Stimulated activated CD8-positive, alpha-beta memory T cell treated with anti-CD3 and anti-CD28 coated beads, Interleukin-15, amount 100 ng/mL, for 1 hour (primary cell): ENCODE data around the gene RAB8B.

ENCODE experiments used
- DNase-seq: peaks from one replicate; pipeline ENCODE4 v3.0.0-alpha.2; 2020; ENCODE audit warnings: low read depth

Gene RAB8B

DNA sequence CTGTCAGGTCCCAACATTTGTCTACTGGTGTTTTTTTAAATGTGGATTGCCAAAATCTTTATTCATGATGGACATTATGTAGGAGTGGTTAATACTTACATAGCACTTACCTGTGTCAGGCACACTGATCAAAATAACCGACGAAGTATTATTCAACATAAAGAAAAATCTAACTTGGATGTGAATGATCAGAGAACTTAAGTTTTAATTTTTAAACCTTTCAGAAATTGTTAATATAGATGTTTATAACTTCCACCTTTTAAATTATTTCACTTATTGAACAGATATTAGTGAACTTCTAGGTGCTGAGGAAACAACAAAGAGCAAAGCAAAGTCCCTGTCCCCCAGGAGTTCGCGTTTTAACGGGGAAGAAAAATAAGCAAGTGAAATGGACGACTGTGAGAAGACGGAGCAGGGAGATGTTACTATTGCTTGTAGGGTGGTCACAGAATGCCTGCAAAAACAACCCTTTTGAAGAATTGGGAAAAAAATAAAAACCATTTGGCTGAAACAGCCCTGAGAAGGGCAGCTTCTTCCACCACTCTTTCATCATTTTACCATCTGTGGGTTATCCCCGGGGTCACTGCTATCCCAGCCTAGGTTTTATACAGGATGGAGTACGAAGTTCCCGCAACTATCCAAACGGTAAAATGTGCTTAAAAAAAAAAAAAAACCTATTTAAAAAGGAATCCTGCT, 87.1 kb downstream of the RAB8B start:
- no peak for DNase-seq

DNA sequence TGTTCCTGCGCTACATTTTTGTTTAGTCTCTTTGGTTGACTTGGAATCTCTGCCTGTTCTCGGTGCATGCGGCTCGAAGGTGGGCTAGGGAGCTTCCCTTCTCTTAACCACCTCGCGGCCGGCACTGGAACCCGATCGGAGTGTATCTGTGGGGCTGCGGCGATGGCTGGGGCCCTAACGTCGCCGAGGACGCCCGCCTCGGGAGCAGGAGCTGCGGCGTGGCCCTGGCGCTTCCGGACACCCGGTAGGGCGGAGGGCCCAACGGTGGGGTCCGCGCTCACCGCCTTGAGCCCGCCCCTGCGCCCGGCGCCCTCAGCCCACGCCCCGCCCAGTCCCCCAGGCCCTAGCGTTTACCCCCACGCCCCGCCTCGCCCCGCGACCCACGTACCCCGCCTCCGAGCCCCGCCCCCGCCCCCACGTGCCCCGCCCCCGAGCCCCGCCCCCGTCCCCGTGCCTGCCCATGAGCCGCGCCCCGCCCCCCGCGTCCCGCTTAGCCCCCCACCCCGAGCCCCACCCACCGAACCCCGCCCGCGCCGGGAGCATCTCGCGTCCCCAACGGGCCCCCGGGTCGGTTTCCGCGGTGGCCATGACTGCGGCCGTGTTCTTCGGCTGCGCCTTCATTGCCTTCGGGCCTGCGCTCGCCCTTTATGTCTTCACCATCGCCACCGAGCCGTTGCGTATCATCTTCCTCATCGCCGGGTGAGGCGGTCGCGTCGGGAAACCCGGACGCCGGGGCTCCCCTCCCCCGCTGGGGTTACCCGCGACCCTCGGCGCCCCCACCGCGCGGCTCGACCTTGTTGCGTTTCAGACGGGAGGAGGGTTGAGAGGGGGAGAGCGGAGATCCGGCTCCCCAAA, 87.9 kb downstream of the RAB8B start, which contains the start of gene APH1B:
APH1B (plus strand) TSS at position 568 of the 855 bp plus-strand sequence; CDS start at position 587, 19 bp downstream.
- peak; percentile 57 for DNase-seq

DNA sequence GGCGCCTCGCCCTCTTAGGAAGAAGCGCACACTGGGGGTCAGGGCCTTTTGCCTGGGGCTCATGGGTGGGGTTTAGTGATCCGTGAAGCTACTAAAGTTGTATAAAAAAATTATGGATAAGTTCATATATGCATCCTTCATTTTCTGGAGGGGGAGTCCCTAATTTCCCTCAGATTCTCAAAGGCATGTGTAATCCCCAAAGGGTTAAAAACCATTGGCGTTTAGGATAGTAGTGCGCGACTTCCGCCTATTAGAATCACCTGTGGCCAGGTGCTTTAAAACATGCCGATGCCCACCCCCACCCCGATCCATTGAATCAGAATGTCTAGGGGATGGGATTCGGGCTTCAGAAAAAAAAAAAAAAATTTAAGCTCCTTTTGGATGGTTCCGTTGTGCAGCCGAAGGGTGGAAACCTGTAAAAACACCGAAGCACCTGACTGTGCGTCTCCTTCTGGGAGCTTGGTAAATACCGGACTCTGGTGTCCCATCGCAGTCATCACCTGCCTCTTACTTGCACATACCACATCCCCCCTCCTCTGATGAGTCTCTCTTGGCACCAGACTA, 88.6 kb downstream of the RAB8B start:
- DNase-seq, result no peak

DNA sequence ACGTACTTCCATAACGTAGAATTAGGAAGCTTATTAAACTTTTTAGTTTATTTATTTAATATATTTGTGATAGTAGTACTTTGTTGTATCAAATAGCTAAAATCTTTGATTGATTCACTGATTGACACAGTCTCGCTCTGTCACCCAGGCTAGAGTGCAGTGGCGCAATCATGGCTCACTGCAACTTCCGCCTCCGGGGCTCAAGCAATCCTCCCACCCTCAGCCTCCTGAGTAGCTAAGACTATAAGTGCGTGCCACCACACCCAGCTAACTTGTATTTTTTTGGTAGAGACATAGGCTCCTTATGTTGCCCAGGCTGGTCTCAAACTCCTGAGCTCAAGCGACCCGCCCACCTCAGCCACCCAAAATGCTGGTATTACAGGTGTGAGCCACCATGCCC, 93.7 kb downstream of the RAB8B start:
- no peak for DNase-seq

DNA sequence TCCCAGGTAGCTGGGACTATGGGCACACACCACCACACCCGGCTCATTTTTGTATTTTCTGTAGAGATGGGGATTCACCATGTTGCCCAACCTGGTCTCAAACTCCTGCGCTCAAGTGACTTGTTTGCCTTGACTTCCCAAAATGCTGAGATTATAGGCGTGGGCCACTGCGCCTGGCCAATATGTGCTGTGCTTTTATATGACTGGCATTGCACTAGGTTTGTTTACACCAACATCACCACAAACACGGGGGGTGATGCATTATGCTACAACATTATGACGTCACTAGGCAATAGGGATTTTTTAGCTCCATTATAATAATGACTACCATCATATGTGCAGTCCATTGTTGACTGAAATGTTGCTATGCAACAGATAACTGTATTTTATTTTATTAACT, 94.9 kb downstream of the RAB8B start:
- no peak for DNase-seq

DNA sequence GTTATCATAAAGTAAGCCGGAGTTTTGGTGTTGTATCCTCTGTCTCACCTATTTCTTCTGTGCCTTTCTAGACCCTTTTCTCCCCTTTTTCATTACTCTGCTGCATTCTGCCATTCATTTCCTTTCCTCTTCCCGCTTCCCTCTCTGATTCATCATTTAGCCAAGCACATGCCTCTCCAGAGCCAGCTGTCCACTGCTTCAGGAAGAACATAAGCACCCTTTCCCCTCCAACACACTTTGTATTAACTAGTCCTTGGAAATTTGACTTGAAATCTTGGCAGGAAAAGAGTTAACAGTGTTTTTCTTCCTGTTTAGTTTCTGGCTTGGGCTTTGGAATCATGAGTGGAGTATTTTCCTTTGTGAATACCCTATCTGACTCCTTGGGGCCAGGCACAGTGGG, 97.7 kb downstream of the RAB8B start:
- no peak for DNase-seq

DNA sequence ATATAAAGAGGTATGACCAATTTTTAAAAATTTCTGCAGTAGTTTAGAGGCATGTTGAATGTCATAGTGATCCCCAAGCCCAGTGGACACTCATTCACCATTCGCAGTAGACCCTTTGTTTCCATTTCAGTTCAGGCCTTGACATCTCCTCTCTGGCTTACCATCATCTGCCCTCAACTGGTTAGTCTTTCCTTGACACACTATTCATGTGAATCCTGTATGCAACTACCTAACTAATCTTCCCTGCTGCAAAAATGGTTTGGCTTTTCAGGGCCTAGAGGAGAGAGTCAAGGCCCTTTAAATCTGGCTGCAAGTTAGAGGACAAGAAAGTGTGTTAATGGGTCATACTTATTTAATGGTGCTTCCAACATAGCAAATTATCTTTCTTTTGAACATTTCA, 98.9 kb downstream of the RAB8B start:
- no peak for DNase-seq

DNA sequence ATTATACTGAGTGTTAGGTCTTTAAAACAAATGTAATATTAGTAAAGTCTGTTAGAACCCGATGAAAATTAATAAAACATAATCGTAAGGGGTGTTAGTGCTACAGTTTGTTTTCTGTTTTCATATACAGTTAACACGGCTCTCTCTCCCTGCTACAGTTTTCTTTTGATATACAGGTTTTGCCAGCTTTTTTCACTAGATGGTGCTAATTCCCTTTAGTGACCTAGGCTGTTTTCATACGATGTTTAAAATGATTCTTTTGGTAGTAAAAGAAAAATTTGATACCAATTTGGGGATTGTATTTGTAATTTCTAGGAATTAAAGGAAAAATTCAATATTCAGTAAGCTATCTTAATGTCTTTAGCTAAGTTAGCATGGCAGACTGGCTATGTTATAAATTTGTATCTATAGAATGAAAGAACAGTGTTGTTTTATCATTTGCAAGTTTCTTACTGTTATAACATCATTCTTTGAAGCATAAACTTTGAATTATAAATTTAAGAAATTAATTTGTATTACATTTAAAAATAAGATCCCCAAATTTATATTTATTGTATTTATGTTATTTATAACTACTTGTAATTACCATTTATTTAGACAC, 99.5 kb downstream of the RAB8B start:
- no peak for DNase-seq

DNA sequence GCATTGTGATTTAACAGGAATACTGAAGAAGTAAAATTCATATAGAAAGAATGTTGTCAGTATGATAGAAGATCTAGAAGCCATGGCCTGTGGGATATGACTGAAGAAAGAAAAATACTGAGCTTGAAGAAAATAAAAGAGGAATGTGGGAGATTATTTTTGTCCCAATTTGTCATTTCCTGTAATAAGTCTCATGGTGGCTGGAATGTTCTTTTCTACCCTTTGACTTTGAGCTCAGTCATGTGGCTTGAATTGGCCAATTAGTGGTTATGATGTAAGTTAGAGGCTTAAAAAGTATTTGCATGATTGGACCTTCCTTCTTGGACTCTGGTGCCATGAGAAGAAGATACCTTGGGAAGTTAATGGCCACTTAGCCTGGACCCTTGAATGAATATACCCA, 102.1 kb downstream of the RAB8B start:
- no peak for DNase-seq

DNA sequence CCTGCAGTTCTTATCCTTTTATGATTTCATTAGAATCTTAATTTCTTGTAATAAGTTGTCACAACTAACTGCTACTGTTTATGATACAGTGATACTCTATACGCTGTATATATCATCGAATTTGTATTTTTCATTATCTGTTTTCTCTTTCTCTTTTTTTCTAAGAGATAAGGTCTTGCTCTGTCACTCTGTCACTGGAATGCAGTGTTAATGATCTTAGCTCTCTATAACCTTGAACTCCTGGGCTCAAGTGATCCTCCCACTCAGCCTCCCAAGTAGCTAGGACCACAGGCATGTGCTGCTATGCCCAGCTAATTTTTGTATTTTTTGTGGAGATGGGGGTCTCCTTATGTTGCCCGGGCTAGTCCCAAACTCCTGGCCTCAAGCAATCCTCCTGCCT, 102.8 kb downstream of the RAB8B start:
- DNase-seq, result no peak

DNA sequence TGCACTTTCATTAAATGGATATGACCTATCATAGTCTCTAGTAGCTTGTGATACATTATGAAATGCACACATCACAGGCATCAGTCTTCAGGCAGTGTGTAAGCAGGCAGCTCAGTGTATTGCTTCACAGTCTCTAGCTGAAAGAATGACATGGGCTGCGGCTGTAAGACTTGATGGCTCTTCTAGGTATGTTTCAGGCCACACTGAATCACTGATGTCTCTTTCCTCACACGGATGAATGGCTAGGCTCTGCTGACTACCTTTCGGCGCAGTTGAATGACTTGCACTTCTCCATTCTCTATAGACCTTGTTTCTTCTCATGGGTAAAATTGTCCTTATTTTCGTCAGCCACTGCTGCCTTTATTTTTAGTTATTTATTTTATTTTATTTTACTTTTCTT, 103.4 kb downstream of the RAB8B start:
- no peak for DNase-seq

DNA sequence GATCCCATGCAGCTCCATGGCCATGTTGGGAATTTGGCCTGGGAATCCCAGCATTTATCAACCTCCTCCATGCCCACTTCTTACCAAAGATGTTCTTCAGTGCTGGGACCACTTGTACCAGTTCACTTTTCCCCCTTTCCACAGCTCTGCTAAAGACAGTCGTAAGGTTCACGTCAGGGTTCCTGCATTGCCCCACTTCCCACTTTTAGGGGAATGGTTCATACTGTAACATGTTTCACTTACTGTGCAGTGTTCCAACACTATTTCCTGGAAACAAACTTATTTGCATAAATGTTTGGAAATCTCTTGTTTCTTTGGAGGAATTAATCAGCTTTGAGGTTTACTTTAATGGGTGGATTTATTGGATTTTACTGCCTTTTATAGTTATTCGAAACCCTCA, 105.0 kb downstream of the RAB8B start:
- no peak for DNase-seq

DNA sequence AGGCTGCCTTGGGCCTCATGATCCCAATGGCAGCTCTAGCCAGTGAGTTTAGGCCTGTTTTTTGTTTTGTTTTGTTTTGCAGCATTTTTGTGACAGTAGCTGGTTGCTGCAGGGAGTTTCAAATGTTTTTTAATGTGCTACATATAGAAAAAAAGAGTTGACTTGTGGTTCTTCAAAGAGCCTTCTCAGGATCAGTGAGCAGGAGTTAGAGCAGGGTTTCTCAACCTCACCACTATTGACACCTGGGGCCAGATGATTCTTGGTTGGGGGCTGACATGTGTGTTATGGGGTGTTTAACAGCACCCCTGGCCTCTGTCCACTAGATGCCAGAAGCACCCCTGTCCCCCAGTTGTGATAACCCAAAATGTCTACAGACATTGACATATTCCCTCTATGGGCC, 105.9 kb downstream of the RAB8B start:
- no peak for DNase-seq

DNA sequence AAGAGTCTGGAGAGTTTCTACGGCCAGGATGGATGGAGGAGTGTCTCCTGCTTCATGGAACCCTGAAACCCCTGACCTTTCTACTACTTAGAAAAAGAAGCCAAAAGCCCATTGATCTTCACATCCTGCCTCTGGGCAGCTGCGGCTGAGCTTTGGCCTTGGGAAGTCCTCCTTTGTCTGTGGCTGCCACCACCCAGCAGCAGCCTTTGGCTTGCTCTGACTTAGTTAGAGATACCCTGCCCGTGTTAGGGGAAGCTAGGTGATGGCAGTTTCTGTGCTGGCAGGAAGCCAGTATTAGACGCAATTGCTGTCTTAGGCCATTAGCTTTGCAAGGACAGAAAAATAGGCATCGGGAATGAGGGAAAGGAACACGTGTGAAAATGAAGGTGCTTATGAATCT, 106.8 kb downstream of the RAB8B start:
- no peak for DNase-seq

DNA sequence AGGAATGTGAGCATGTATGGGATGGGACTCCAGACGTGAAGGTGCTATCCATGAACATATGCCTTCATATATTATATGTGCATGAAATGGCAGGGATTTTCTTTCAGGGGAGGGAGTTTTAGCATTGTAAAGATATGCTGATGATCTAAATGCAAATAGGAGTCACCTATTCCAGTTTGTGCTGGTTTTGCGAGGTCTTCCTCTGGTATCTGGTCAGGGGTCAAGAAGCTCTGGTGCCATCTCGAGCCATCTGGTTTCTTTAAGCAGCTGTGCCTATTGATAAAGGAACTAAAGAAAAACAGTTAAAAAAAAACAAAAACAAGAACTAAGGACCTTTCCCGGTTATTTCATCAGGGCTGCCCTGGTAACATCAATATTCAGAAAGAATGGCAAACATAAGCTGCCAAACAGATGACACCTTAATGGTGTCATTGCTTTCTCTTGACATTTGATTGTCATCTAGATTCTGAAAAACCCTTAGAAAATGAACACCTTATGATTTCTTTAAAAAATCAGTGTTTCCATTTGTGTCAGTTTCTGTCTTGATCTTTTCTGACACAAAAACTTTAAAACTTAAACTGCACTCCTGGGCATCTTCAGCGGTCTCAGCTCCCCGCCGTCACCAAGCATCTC, 110.7 kb downstream of the RAB8B start:
- DNase-seq, result no peak

DNA sequence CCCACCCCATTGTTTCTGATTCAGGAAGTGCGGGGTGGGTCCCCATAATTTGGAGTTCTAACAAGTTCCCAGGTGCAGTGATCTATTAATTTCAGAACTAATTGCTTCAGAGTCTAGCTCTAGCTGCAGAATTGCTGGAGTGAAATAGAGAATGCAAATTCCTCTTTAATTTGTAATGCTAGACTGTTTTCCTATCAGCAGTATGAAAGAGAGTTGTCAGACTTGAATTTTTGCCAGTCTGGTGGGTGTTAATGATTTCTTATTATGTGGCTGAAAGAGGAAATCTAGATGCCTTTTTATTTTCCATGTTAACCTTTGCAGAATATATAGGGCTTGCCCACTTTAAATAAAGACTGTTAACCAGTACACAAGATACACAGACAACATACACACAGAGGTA, 111.7 kb downstream of the RAB8B start:
- DNase-seq, result no peak

DNA sequence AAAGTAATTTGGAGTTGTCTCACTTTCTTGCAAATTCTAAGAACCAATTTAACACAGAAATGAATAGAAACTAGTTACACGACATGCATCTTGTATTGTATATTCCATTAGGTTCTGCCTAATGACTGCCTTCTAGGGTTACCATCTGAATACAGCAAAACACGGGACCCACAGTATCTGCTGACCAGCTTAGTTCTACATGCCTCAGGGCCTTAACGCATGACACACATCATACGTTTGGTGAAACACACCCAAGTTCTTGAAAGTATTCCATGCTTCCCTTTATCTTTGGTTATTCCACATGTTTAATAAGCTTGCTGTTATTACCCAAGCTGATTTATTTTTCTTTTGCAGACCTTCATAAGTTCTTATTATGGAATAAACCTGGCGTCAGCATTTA, 115.9 kb downstream of the RAB8B start:
- no peak for DNase-seq

DNA sequence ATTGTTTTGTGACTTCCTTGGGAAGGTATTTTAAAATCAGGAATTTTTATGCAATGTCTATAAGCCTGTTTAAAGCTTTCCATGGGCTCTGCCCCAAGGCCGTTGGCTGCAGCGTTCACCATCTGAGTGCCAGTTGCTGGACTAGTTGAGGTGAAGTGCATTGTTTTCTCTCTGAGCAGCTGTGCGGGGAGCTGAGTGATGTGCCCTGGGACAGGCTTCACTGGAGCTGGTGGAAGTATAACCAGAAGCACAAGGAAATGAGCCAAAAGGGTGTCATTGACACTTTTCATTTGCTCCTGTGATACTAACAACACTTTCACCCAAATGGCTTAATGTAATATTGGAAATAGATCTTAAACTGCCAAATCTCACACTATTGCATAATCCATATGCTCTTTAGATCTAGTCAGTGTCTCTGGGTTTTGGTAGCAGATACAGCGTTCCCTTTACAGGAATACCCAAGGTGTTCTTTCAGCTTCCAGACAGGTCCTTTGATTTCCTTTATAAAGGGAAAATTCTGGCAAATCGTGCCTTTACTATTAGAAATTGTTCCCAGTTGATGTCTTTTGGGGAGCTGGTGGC, 117.2 kb downstream of the RAB8B start:
- no peak for DNase-seq

DNA sequence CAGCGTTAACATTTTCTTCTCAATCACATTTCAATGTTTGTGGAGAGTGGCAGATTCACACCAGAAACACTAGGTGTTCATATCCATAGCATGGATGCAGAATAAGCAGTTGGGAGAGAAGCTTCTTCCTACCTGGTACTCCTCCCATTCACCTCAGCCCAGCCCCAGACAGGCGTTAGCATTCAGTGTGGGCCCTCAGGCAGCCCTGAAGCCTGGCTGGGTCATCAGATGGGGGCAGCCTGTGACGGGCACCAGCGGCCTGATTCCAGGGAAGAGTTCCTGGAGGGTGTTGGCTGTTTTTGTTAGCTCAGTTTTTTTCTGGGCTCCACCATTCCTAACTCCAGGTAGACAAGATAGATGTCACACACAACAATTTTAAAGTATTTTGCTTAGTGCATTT, 119.1 kb downstream of the RAB8B start:
- DNase-seq, result no peak

DNA sequence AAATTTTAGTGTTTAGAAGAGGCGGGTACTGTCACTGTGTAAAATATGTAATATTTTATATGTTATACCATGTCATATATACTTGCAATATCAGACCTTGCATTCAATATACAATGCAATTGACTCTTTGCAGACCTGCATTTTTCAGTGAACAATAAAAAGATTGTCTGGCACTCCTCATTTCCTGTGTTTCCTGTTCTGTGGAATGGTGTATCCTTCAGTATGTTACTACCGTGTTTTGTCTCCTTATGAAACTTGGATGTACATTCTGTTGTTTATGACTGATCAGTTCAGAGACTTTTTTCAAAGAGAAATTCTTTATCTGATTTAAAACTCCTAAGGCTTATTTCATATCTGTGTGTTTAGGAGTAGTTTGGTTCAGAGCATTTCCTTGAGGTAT, 119.5 kb downstream of the RAB8B start:
- no peak for DNase-seq

DNA sequence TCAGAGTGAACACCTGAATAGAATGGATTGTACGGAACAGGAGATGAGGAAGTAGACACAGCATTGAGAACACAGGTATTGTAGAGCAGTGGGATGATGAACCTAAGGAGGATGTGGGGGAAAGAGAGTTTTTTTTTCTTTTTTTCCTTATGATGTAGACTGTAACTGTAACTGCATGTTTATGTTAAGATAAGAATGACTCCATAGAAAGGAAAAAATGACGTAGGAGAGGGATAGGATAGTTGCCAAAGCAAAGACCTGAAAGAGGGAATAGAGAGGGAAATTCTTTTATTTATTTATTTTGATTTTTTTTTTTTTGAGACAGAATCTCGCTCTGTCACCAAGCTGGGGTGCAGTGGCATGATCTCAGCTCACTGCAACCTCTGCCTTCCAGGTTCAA, 121.2 kb downstream of the RAB8B start:
- no peak for DNase-seq

DNA sequence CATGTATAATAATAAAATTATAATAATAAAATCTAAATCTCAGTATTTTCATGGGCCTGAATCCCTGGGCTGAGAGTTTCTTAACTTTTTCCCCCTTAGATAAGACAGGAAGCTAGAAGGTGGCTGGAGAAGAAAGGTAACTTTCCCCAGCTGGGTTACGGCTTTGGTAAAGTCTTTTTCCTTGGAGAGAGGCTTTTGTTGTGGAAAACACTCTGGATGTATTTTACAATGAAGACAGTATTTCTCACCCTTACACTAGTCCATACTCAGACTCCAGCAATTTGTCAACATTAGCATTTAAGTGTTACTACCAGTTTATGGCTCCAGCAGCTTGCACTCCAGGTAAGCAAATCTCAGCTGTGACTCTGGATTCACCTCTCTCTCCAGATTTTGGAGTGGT, 122.9 kb downstream of the RAB8B start:
- DNase-seq, result no peak
